ENCODE data around the gene LHFPL3.

Gene LHFPL3

GRCh38 chr7:104664648-104665047 lies 336.2 kb downstream of the LHFPL3 start:
- H3K27ac ChIP-seq: no peak overlapping the region
- TF ChIP-seq, protein P1, sequence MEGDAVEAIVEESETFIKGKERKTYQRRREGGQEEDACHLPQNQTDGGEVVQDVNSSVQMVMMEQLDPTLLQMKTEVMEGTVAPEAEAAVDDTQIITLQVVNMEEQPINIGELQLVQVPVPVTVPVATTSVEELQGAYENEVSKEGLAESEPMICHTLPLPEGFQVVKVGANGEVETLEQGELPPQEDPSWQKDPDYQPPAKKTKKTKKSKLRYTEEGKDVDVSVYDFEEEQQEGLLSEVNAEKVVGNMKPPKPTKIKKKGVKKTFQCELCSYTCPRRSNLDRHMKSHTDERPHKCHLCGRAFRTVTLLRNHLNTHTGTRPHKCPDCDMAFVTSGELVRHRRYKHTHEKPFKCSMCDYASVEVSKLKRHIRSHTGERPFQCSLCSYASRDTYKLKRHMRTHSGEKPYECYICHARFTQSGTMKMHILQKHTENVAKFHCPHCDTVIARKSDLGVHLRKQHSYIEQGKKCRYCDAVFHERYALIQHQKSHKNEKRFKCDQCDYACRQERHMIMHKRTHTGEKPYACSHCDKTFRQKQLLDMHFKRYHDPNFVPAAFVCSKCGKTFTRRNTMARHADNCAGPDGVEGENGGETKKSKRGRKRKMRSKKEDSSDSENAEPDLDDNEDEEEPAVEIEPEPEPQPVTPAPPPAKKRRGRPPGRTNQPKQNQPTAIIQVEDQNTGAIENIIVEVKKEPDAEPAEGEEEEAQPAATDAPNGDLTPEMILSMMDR (IDR thresholded peaks at IDR 0.05): no peak
- H3K4me1 ChIP-seq (ENCODE audit: control insufficient read depth in 1 of 2, insufficient read depth in 1 of 2, low read depth in 1 of 2, low read length in 1 of 2): no peaks in the 10 kb centered on the region
- no peaks in the 10 kb centered on the region for H3K27me3 ChIP-seq
- H3K4me3 ChIP-seq (ENCODE audit: low read depth in 1 of 2, low read length in 1 of 2): no peak overlapping the region
- no peaks in the 10 kb centered on the region for H3K9me3 ChIP-seq
- no peaks in the 10 kb centered on the region for H3K36me3 ChIP-seq

- no peaks in the 10 kb centered on the region for H3K36me3 ChIP-seq
- H3K4me3 ChIP-seq (ENCODE audit: low read depth in 1 of 2, low read length in 1 of 2): no peak overlapping the region
- no peaks in the 10 kb centered on the region for H3K9me3 ChIP-seq
- H3K27me3 ChIP-seq: no peaks in the 10 kb centered on the region
- TF ChIP-seq, protein P1 (IDR thresholded peaks at IDR 0.05): no peak
- no peaks in the 10 kb centered on the region for H3K4me1 ChIP-seq (ENCODE audit: control insufficient read depth in 1 of 2, insufficient read depth in 1 of 2, low read depth in 1 of 2, low read length in 1 of 2)
- no peak overlapping the region for H3K27ac ChIP-seq
These were observed 349.2 kb downstream of the LHFPL3 start for GRCh38 chr7:104677587-104677986.

DNA sequence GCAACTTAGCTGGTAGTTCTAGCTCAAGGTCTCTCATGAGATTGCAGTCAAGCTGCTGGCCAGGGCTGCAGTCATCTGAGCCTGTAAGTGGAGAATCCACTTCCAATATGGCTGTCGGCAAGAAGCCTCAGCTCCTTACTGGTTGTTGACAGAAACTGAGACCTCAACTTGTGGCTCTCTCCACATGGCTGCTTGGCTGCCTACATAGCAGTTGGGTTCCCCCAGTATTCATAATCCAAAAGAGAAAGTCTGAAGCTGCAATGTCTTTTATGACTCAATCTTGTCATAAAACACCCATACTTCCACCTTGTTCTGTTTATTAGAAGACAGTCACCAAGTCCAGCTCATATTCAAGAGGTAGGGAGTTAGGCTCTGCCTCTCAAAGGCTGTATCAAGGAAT lies 350.7 kb downstream of the LHFPL3 start:
- TF ChIP-seq, protein P1 (IDR thresholded peaks at IDR 0.05): no peak
- Histone ChIP-seq H3K36me3 (no peaks in the 10 kb centered on the region), H3K27ac (no peak overlapping the region), H3K4me3 (ENCODE audit: low read depth in 1 of 2, low read length in 1 of 2) (no peak overlapping the region), H3K9me3 (no peaks in the 10 kb centered on the region), H3K4me1 (ENCODE audit: control insufficient read depth in 1 of 2, insufficient read depth in 1 of 2, low read depth in 1 of 2, low read length in 1 of 2) (no peaks in the 10 kb centered on the region), H3K27me3 (no peaks in the 10 kb centered on the region)

DNA sequence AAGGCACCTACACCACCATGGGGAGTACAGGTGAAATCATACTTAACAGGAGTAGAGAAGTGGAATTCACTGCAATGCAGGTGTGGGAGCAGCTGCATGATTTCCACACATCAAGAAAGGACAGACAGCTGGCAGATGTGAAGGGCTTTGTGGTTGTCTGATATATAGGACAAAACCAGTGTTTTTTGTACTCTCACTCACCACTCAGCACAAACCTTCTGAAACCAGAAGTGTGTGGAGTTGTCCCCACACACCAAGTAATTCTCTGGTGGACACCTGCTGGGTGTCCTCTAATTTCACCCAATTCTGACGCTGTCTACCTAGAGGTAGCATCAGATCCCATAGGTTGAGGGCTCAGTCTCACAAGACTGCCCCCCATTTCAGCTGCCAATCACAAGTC lies 357.9 kb downstream of the LHFPL3 start:
- H3K4me3 ChIP-seq (ENCODE audit: low read depth in 1 of 2, low read length in 1 of 2): no peak overlapping the region
- no peaks in the 10 kb centered on the region for H3K9me3 ChIP-seq
- H3K36me3 ChIP-seq: no peaks in the 10 kb centered on the region
- H3K4me1 ChIP-seq (ENCODE audit: control insufficient read depth in 1 of 2, insufficient read depth in 1 of 2, low read depth in 1 of 2, low read length in 1 of 2): no peaks in the 10 kb centered on the region
- H3K27ac ChIP-seq: no peak overlapping the region
- no peaks in the 10 kb centered on the region for H3K27me3 ChIP-seq
- TF ChIP-seq, protein P1 (IDR thresholded peaks at IDR 0.05): no peak

DNA sequence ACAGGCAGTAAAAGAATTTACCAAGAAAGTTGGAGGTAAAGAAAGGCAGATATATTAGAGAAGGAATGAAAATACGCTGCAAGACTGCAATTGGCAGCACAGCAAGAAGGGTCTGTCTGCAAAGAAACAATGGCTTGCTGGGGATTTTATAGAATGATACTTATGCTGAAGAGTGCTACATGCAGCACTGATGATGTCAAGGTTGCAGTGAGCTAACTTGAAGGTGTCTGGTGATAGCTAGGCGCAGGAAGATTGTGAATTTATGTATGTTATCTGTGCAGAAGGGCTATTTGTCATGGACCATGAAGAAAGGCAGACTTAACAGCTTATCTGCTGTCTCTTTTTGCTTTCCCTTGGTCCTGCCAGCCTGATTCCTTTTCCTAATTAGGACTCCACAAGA lies 366.3 kb downstream of the LHFPL3 start:
- Histone ChIP-seq H3K4me3 (ENCODE audit: low read depth in 1 of 2, low read length in 1 of 2) (no peak overlapping the region), H3K27me3 (no peaks in the 10 kb centered on the region), H3K27ac (no peak overlapping the region), H3K9me3 (no peaks in the 10 kb centered on the region), H3K4me1 (ENCODE audit: control insufficient read depth in 1 of 2, insufficient read depth in 1 of 2, low read depth in 1 of 2, low read length in 1 of 2) (no peaks in the 10 kb centered on the region), H3K36me3 (no peaks in the 10 kb centered on the region)
- TF ChIP-seq, protein P1 (IDR thresholded peaks at IDR 0.05): no peak

- Histone ChIP-seq H3K4me1 (ENCODE audit: control insufficient read depth in 1 of 2, insufficient read depth in 1 of 2, low read depth in 1 of 2, low read length in 1 of 2) (no peaks in the 10 kb centered on the region), H3K36me3 (no peaks in the 10 kb centered on the region), H3K4me3 (ENCODE audit: low read depth in 1 of 2, low read length in 1 of 2) (no peak overlapping the region), H3K9me3 (no peaks in the 10 kb centered on the region), H3K27ac (no peak overlapping the region), H3K27me3 (no peaks in the 10 kb centered on the region)
- TF ChIP-seq, protein P1 (IDR thresholded peaks at IDR 0.05): no peak
These were observed 367.2 kb downstream of the LHFPL3 start for GRCh38 chr7:104695563-104695962.

Data from neutrophil (primary cell).